Stimulated activated CD4-positive, alpha-beta T cell treated with anti-CD3 and anti-CD28 coated beads, TNF-alpha, amount 100 ng/mL, for 48 hours (primary cell): ENCODE results near the gene WSCD2.

Experiments used
- DNase-seq, 3 donors: peaks; one replicate each; pipeline ENCODE4 v3.0.0-alpha.2; 2020; ENCODE audit warnings: low read depth in 3 of 3

Gene WSCD2

DNA sequence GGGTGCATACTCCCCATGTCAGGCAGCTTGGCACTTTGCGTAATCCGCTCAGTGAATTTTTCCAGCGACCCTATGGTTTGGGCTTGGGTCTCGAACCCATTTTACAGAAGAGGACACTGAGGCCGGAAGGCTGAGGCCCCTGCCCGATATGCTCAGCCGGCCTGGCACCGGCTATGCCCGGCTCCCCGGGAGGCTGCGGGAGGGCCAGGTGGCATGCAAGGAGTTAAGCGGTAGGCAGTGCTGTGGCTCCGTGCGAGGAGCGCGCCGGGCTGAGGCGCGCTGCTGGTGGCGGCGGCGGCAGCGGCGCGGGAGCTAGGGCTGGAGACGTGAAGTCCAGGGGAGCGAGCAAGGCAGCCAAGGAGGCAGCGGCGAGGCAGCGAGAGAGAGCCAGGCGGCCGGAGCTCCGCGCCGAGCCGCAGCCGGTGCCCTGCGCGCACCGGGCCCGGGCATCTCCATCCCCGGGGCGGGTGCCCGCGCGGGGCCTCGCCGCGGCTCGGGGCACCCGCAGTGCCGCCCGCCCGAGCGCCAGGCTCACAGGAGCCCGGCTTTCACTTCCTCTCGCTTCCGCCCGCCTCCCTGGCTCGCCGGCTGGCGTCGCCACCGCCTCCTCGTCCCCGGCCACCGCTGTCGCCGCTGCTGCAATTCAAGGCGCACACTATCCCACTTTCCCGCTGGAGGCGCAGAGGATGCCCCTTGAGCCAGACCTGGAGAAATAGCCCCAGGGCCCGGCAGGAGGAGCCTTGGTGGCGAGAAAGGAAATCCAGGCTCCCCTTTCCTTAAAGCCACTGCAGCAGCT is at the start of gene WSCD2:
WSCD2 (plus strand) TSS at position 272 of the 796 bp plus-strand sequence. CDS start 66,545 bp downstream, outside the sequence.
- DNase-seq: no peak

DNA sequence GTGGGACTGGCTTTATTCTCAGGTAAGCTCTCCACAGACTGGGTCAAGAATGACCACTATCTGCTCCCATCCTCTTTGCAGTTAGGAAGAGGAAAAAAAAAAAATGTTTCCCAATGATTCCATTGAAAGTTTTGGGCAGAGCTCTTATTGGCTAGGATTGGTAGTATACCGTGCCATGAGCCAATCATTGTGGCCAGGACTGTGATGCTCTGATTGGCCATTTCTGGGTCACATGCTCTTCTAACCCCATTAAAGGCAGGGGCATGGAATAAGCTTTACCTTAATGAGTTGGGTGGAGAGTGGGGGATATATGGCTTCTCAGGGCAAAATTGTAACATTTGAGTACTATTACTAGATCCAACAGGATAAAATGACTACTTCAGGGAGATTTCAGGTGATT is 49.4 kb upstream of the WSCD2 start:
- no peak for DNase-seq

DNA sequence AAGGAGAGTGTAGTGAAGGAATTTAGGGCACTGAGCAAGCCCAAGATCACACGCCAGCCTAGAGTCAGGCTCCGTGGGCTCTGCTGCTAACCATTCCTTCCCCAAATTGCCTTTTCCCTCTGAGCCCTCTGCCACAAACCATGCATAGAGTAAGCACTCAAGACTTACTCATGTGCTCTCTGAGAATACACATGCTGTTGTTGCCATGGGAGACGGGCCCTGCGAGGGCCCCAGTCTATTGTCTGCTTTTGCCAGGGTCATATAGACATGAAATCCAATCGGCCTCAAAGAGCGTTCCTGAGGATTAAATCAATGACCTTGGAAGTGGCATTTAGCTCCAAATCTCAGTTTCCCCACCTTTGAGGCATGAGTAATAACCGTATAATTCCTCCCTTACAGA is 48.7 kb upstream of the WSCD2 start:
- DNase-seq: no peak

DNA sequence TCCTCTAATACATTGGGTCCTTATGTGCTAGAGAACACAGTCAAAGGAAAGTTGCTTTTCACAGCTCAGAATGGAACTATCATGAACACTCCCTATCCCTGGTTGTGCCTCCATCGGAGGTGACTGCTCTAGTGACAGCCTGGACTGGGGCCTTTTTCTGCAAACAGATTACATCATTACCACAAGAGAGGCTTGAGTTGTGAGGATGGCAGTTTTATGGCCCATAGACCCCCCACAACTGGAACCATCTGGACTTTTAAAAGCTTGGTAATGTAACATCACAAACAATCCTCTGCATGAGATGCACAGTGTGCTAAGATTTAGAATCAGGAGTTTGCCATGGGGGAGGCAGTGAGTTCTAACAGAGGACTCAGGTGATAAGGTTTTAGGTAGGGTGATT is 46.6 kb upstream of the WSCD2 start:
- no peak for DNase-seq

DNA sequence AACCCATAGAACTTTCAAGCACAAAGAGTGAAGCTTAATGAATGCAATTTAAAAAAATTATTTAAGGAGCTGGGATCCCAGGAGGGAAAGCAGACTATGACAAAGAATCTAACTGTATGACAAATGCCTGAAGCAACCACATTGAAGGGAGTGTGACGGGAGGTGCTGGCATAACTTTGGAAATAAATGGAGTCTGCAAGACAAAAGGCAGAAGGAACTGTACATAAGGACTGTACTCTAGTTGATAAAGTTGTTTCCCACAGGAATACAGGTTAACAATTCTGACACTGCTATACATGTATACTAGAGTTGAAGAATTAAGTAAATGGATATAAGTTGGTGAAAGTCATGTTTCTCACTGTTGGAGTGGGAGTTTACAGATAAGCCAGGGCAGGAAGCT is 41.2 kb upstream of the WSCD2 start:
- DNase-seq: no peak

DNA sequence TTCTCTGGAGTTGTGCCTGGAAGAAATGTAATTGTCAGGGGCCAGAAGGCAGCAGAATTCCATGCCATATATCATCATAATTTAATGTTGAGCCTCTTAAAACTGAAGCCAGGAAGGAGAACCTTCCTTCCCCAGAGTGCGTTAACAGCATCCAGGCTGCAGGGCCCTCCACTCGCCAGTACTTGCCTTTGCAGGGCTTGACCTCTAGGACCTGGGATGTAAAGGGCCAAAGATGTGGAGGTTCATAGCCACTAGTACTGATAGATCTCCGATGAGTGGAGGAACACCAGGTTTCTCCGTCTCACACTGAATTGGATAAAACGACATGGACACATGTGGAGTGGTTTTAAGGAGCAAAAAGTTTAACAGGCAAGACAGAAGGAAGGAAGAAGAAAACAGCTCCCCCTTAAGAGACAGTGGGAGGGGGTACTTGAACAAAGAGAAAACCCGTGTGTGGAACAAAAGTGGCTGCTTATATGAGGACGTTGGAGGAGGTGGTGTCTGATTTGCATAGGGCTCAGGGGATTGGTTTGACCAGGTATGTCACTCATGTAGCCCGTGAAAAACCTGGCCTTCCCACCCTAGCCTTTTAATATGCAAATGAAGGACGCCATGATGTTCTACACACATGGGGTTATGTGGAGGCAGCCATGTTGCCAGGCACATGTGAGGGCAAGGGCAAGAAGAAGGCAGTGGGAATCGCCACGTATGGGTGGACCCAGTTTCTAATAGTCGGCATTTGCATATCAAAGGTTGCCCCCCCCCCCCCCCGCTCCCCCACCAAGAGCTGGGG is 38.8 kb upstream of the WSCD2 start:
- DNase-seq: no peak

DNA sequence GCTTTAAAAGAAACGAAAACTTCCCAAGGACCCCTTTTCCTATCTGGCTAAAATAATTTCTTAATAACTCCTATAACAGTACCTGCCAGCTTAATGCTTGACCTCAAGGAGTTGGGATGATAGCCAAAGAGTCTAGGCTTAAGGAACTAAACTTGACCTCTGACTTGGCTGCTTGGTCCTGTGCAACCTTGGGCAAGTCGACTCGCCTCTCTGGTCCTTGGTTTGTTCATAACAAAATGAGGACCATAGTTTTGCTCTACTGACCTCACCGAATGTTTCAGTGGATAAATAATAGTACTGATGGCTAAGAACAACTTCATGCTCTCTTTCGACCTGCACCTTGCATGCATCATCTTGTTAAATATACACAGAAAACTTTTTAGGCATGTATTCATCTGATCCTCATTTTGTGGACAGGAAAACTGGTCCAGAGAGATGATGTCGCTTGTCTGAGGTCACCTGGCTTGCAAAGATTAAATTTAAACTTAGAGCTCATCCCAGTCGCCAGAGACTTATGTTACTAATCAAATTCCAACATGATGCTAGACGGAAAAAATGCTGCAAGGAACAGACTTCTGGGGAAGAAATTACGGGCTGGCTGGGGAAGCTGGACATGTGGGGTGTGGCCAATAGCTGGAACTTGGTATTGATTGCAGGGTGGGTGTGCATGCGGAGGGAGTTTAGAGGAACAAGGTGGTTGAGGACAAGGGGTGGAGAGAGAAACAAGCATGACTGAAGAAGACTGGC is 38.0 kb upstream of the WSCD2 start:
- DNase-seq: no peak

DNA sequence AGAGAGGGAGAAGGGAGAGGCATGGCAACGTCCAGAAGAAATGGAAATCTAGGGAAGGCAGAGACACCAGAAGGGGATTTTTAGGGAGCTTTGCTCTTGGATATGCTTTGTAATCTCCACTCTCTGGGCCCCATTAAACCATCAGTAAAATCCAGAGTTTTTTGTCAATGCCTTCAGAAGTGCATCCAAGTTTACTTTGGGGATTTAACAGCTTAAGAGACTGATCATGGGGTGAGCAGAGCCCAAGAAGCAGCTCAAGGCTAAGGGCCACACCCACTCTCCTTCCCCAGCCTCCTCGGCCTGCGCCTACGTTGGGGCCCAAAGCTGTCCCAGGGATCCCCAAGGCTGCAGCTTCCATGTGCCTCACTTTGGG is 37.4 kb upstream of the WSCD2 start:
- no peak for DNase-seq

DNA sequence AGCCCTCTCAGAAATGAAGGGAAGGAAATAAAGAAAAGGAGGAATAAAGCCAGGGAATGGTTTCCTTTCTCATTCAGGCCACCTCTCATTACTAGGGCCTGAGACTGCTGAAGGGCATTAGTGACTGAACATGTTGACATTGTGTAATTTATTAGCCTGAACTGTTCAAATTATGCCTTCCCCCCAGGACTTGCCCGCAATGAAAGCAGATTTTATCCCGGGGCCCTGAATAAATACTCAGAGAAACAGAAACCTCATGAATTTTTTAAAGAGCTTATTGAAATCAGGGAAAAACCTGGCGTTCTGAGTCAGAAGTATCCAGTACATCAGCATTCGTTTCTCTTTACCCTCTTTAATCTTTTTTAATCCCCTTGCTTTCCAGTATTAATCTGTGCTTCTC is 35.9 kb upstream of the WSCD2 start:
- no peak for DNase-seq

DNA sequence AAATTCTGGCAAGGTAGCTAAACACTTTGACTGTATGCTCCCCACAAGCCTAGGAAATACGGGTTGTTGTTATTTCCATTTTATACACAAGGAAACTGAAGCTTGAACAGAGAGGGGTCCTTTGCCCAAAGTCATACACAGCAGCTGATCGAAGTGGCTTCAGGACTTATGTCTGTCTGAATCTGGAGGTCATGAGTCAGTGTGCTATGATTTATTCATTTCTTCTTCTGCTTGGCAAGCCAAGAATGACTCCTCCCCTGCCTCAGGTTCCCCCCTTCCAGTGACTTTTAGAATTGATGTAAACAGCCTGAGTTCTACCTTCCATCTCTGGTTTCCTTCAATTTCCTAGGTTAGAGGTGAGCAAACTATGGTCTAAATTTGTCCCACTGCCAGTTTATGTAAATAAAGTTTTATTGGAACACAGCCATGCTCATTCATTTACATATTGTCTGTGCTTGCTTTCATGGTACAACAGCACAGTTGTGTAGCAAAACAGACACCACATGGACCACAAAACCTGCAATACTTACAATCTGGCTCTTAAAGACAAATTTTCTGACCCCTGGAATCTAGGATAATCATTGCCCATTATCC is 34.9 kb upstream of the WSCD2 start:
- no peak for DNase-seq

DNA sequence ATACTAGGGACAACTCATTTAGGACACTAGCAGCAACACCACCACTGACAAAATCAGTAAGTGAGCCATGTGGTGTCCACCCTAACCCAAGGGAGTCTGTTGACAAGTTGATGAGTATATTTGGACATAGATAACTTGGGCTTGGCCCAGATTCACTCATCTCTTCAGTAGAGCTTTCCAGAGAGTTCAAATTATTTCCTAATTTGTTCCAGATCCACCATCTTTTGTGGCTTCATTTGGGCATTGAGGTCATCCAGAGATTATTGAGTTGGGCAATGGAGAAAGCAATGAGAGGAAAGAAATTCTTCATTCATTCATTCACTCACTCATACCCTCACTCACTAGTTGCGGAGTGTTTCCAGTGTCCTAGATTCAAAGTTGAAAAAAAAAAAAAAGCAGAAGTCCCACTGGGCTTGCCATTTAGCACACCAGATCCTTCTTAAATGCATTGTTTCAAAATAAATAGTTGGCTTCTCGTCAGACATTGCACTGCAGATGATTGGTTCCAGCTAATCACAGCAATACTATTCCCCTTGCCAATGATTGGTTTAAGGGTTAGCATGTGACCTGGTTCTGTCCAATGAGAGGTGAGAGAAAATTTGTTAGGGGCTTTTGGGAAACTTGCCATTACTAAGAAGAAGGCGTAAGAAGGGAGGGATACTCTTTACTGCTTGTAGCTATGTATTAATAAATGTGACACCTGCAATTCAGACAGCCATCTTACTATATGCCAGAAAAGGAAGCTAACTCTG is 31.8 kb upstream of the WSCD2 start:
- DNase-seq: no peak

DNA sequence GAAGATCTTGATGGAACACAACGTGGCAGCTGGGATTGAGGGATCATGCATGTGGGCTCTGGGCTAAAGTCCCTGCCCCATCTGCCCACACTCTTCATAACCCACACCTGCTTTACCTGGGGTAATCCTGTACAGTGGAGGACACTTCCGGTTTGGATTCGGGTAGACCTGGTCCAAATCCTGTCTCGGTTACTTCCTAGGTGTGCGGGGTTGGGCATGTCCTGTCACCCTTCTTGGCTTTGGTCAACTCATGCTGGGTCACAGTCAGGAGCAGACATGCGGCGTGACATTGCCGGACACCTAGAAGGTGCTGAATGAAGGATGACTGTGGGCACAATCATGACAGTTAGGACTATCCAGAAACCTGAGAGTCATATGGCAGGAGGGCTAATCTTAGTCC is 30.7 kb upstream of the WSCD2 start:
- DNase-seq: no peak

DNA sequence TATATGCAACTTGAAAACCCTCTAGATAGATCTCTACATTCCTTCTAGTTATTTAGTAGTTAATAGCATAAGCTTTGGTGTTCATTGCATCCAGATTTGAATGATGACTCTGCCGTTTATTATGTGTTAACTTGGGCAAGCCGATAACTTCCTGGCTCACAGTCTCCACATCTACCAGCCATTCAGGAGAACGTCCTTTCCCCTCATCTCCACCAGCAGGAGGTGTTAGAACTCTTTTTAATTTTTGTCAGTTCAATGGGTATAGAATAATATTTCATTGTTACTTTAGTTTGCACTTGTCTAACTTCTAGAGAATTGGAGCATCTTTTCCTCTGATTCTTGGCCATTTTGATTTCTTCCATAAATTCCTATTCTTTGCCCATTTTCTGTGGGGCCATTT is 30.0 kb upstream of the WSCD2 start:
- no peak for DNase-seq

DNA sequence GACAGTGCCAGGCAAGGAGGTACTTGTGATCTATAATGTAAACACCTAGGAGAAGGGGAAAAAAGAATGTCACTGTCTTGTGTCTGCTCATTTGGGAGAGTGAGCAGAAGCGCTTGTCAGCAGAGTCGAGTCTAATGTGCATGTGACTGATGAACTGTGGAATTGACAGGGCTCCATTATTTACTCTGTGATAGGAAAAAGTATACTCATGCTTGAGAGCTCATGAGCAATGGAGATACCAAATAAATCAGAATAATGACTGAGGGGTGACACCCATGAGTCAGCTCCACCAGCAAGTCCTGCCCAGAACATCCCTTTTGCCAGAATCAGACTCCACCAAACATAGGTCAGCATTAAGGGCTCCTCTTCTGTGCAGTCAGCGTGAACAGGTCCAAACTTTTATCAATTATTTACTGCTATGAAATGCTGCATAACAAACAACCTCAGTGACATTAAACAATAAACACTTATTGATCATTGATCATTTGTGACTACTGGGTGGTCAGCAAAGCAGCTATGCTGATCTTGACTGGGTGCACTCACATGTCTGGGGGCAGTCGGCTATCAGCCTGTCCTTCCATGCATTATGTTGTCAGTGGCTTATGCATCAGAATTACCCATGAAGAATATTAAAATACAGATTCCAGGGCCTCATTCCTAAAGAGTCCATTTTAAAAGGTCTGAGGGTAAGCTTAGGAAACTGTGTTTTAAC is 29.2 kb upstream of the WSCD2 start:
- no peak for DNase-seq

DNA sequence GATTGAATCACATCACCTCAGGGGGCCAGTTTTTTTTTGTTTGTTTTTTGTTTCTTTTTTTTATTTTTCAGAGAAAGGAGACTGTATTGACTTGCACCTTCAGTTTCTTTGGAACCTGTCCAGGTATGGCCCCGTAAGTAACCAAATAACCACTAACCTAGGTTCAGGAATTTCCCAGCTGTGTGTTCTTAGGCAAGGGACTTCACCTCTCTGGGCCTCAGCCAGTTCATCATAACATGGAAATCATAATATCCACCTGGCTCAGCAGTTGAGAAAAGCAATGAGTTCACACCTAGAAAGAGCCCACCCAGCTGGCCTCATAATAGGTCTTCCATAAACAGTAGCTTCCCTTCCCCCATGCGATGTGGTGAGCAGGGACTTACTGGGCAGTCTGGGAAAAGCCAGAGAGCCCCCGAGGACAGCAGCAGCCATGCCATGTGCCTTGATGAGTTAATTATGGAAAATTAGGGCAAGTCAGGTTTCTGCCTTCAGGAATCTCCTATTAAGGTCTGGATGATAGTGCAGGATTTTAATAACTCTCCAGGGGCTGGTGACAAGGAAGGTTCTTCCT is 27.4 kb upstream of the WSCD2 start:
- DNase-seq: no peak

DNA sequence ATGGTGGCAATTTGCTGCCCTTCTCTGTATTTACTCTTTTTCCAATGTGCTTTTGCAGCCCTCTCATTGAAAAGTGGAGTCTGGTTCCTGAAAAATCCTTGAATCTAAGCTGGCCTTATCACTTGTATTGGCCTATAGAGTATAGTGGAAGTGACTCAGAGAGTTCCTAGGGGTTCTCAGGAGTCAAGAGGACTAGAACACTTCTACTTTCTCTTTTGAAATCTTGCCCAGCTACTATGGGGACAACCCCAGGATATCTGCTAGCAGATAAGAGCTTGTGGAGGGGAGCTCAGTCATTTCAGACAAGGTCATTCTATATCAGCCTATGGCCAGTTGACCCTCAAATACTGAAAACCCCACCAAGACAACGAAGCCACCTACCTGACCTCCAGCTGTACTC is 26.7 kb upstream of the WSCD2 start:
- no peak for DNase-seq

DNA sequence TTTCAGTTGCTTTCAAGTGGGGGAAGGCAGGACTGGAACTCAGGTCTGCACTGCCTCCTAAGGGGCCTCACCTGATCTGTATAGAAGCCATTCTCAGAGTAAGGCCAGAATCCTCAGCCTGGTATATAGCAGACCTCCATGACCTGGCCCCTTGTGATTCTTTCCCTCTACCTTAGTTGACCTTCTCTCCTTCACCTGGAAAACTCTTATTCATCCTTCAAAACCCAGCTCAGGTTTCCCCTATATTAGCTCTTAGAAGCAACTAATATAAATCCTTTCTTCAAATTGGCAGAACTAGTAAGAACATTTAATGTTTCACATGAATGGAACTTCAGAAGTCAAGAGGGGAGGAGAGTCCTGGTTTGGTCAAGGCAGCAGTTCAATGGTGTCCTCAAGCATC is 26.0 kb upstream of the WSCD2 start:
- DNase-seq: no peak

DNA sequence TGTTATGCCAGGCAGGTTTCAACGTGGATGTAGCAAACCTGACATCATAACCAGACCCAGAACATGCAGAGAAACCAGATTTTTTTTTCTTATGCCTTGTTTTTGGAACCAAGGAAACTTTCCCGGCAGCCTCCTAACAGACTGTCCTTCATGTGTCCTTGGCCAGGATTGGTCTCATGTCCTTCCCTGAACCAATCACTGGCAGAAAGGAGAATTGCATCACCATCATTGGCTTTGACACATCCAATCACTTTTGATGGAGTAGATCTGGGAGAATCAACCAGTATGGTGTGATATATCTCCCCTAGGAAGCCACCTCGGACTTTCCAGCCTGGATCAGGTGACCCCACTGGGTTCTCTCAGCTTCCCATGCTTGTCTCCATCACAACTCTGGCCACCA is 25.6 kb upstream of the WSCD2 start:
- DNase-seq: no peak

DNA sequence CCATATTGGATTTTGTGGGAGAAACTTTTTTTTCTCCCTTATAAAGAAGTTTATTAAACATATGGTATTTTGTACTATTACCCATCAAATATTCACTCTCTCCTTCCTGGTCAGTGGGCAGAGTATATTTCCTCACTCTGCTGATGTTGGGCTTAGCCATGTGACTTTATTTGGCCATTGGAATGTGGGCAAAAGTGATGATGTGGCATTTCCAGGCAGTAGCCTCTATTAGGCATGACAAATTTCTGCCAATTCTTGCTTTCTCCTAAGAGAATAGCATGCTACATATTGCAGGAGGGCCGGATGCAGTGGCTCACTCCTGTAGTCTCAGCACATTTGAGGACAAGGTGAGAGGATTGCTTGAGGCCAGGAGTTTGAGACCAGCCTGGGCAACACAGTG is 24.4 kb upstream of the WSCD2 start:
- DNase-seq: no peak

DNA sequence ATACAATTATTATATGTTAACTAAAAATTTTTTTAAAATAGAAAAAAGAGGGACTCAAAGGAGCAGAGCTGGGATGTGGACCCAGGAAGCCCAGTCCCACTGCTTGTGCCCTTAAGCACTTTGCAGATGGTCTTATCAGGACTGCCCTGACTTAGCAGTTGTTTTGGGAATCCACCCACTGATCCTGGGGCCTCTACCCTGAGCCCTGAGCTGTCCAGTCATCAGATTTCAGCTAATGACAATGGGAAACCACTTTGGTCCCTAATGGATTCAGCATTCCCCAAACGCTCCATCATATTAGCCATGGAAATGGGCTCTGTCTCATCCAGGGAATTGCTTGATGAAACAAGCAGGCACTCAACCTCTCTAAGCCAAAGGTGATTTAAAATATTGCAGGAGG is 22.5 kb upstream of the WSCD2 start:
- no peak for DNase-seq

DNA sequence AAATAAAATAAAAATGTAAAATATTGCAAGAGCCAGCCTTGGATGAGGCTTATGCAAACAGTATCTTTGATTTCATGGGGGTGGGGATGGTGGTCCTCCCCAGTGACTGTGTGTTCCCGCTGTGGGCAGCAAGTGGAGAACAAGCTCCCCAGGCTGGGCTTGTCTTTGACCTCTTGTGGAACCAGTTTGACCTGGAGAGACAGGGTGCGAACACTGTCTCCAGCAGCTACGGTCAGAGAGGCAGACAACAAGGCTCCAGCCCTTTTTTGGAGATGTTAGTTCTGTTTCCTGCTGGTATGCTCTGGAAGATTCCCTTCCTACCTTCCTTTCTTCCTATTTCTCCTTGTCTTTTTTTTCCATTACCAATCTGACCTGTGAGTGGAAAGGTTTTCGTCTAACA is 21.8 kb upstream of the WSCD2 start:
- no peak for DNase-seq
